WI38 (cell line): ENCODE measurements around the gene NPDC1.
"Not testable (repeated sequence)": the region's sequence is repeated elsewhere in the genome, so short reads cannot be mapped to it uniquely, and the experiment has no call there.

ENCODE experiments used
- H3K4me3 ChIP-seq: 2 replicates; pipeline ENCODE4 v1.5.1; 2011; ENCODE audit warnings: low read depth, mild to moderate bottlenecking, control low read depth, low read length
- TF ChIP-seq, protein P1 (sequence below): IDR thresholded peaks from 2 replicates; pipeline ENCODE4 v1.5.1; 2012; ENCODE audit warnings: low read depth, mild to moderate bottlenecking, control low read depth, low read length

Gene NPDC1

DNA sequence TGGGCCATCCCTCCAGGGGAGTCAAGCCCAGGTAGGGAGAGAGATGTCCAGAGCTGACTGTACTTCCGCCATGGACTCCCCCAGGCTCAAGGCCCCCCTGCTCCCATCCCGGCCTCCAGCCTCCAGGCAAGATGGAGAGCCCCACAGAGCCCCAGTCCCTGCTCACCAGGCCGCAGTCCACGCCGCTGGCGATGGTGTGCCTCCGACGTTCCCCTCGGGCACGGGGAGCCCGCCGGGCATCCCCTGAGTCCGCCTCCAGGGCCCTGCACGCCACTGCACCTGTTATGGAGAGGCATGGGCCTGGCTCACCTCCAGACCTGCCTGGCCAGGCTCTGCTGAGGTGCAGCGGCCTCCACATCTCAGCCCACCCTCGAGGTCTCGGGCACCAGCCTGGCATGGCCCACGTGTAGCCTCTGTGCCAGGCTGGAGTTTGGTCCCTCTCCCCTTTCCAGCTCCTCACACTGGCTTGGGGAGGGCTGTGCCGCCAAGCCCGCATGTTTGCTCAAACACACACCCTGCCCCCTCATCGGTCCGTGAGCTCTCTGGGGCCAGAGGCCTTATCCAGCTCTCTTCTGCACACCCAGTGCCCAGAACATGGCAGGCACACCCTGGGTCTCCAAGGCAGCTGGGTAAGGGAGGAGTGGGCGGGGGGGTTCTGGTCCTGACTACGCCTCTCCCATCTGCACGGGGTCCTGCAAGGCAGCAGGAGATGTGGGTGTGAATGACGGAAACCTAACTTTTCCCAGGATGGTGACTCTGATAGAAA is 20.3 kb upstream of the NPDC1 start:
- TF ChIP-seq, protein P1, sequence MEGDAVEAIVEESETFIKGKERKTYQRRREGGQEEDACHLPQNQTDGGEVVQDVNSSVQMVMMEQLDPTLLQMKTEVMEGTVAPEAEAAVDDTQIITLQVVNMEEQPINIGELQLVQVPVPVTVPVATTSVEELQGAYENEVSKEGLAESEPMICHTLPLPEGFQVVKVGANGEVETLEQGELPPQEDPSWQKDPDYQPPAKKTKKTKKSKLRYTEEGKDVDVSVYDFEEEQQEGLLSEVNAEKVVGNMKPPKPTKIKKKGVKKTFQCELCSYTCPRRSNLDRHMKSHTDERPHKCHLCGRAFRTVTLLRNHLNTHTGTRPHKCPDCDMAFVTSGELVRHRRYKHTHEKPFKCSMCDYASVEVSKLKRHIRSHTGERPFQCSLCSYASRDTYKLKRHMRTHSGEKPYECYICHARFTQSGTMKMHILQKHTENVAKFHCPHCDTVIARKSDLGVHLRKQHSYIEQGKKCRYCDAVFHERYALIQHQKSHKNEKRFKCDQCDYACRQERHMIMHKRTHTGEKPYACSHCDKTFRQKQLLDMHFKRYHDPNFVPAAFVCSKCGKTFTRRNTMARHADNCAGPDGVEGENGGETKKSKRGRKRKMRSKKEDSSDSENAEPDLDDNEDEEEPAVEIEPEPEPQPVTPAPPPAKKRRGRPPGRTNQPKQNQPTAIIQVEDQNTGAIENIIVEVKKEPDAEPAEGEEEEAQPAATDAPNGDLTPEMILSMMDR = no peak
- no peak overlapping the region for H3K4me3 ChIP-seq

DNA sequence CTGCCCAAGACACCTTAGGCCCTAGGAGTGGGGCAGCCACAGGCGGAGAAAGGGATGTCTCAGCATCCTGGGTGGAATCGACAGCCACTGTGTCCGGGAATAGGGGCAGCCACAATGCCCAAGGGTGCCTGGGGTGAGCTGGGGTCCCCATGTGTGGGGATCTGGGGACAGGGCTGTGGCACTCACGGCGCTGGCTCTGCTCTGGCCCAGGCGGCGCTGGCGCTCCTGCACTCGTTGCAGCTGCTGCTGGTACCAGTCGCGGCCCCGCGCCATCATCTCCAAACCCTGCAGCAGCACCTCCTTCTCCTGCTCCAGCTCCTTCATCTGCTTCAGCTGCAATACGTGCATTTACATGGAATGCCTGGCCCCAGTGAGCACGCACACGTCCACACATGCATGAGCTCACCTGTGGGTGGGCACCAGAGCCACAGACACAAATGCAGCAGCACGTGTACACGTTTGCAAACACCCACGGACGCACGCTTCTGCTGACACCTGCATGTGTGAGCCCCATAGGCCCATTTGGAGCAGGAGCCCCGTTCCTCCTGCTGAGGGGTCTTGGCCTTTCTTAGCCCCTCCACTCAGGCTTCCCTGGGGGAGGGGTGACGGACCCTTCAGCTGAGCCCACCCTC is 19.5 kb upstream of the NPDC1 start:
- TF ChIP-seq, protein P1 = no peak
- no peak overlapping the region for H3K4me3 ChIP-seq

DNA sequence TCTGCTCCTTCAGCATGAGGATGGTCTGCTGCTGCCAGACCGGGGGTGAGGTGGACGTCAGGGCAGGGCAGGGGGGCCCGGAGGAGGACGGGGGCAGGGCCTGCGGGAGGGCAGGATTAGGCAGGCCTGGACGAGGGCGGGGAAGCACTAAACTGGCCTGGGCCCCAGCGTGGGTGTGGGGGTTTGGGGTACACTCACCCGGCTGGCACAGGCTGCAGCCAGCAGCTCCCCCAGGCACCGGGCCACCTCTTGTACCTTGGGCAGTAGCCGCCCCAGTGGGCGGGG is 18.8 kb upstream of the NPDC1 start:
- TF ChIP-seq, protein P1 = no peak
- H3K4me3 ChIP-seq = no peak overlapping the region

DNA sequence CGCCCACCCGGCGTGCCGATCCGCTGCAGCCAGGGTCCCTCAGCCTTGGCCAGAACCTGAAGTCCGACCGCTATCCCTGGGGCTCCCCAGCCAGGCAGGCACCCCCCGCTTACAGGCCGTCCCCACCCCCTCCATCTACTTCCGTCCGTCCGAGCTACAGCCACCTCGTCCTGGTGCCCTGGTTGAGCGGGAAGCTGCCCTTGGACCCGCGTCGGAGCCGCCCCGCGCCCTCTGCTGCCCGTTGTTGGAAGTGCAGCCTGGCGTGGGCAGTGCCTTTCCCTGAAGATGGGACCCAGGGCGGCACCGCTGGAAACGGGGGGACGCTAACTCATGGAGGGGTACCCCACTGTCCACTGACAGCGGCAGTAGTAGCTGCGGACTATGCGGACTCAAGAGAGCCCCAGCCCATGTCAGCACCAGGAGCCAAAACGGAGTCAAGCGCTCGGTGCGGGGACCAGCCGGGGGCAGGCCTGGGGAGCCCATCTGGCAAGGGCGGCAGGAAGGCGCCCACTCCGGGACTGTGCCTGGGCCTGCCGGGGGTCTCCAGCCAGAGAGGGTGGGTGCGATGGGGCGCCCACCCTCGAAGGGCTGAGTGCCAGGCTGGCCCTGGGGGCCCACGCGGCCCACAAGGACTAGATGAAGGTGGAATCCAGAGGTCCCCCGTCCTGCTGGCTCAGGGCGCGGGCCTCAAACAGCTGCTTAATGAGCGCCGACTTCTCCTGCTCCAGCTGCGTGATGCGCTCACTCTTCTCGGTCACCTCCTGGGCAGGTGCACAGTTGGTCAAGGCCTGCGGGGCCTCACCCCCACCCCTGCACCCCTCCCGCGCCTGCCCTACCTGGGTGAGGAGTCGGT is 18.3 kb upstream of the NPDC1 start:
- H3K4me3 ChIP-seq = no peak overlapping the region
- TF ChIP-seq, protein P1 = peak; percentile 97

DNA sequence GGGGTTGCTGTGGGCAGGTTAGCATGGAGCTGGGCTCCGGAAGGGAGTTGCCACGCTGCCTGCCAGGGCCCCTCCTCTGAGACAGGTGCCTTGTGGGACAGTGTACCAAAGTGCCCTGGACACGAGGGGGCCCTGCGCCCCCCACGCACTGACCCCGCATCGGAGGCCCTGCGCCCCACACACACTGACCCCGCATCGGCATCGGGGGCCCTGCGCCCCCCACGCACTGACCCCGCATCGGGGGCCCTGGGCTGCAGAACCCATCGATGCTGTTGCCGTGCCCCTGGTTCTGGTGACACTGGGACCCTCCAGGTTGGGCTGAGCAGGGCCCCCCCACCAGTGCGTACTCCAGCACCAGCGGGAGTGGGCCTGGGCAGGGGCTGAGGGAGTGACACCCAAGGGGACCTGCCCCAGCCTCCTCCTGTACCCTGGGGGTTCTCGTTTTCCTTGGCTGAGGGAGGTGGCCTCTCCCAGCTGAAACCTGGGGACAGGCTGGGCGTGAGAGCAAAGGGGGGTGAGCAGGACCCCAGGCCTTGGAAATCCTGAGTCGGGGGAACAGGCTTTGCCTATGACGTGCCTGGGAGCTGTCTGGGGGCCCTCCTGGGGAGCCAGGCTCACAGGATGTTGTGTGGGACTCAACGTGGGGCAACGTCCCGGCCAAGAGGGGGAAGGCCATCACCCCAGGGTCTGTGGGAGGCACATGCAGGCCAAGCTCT is 17.5 kb upstream of the NPDC1 start:
- TF ChIP-seq, protein P1 = no peak

DNA sequence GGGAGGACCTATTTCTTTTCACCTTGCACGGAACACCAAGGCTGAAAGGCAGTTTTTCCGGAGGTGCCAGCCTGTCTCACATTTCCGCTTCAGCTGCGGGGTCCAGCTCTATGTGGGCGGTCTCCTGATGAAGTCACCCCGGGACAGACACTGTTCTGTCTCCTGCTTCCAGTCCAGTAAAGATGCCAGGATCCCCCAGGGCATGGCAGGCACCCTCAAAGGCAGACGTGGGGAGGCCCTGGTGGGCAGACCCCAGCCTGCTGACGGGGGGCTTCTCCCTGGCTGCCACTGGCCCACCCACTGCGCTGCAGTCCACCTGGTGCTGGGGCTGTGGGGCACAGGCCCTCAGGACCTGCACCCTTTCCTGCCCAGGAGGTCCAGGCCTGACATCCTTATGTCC is 16.8 kb upstream of the NPDC1 start:
- not testable (repeated sequence) for H3K4me3 ChIP-seq

More for the DNA sequence above, 17.5 kb upstream of the NPDC1 start:
- no peak overlapping the region for H3K4me3 ChIP-seq

GRCh38 chr9:137062384-137062783 is 16.4 kb upstream of the NPDC1 start:
- H3K4me3 ChIP-seq = no peak overlapping the region
- TF ChIP-seq, protein P1 = no peak
